Activated CD4-positive, alpha-beta T cell treated with anti-CD3 and anti-CD28 coated beads for 24 hours (primary cell): ENCODE measurements around the gene RPS6KL1.

ENCODE experiments used
- DNase-seq, 2 donors: peaks; one replicate each; pipeline ENCODE4 v3.0.0-alpha.2; 2020; ENCODE audit warnings: low read depth in 2 of 2

RPS6KL1 gene

GRCh38 chr14:74882103-74882920, 40.7 kb downstream of the RPS6KL1 start:
- peak in 1 of 2 donors; percentile 30 for DNase-seq

DNA sequence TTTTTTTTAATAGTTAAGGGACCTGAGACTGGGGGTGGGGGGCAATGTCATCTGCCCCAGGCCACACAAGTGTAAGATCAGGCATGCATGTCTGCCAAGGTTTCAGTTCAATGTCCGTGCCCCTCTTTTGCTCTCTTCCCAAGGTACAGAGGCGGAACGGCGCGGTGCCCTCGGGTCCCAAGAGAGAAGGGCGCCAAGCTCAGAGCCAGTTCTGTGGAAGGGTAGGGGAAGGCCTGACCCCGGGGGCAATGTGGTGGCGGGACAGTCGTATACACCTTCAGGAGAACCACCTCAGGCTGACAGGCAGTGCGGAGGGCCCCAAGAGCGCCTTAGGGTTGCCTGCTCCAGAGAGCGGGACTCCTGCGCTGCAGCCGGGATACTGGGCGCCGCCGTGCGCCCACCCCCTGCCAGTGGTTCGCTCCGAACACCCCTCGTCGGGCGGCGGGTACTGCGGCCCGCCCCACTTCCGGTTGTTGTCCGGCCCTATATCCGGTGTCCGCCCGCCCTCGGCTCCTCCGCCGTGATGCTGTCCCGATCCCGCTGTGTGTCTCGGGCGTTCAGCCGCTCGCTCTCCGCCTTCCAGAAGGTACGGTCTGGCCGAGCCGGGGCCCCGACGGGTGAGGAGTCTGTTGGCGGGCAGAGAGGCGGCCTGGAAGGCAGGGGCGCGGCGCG, 41.5 kb downstream of the RPS6KL1 start, which contains the start of gene DLST:
Gene DLST, plus strand, starts transcription at position 486 of the 672 bp plus-strand sequence. Its CDS starts 38 bp downstream, at position 524.
- DNase-seq: peak; percentile 82

- DNase-seq: no peak
These were observed 43.5 kb downstream of the RPS6KL1 start for GRCh38 chr14:74879427-74880182.

DNA sequence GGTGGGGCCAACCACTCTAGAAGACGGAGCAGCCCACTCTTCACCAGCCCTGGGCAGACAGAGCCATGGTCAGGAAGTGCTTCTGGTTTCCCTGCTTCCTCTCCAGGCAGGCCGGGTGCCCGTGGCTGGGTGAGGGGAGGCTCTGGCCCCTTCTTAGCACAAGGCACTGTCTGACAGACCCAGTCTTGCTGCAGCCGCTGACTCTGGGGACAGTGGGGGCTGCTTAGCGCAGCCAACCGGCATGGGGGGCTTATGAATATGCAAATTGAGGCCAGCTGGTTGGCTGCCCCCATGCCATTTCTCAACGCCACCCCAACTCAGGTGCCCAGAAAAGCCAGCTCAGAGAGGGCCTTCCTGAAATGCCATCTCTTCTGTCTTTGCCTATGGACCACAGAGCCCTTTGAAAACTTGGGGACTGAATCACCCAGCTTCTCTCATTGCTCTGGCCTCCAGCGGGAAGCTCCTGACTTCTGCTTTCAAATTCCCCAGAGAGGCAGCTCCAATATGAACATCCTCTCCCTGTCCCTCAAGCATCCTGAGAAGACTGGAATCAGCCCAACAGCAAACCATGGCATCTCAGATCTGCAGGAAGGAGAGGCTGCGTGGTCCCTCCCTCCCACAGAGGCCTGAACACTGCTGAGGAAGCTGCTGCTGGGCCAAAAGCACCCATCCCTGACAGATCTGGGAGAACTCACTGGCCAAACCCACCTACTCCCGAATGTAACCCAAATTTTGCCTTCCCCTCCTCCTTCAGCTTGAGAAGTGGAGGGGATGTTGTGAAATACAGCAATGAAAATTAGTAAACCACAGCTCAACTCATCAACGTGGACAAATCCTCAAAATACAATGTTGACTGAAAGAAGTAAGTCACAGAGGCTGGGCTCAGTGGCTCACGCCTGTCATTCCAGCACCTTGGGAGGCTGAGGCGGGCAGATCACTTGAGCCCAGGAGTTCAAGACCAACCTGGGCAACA, 46.8 kb downstream of the RPS6KL1 start, which contains the start of gene PROX2:
Gene PROX2, minus strand, starts transcription at position 205 of the 973 bp plus-strand sequence. CDS start 12,311 bp downstream, outside the sequence.
- DNase-seq: no peak

- DNase-seq: no peak
These were observed 47.9 kb downstream of the RPS6KL1 start for GRCh38 chr14:74875204-74875603.

- DNase-seq: no peak
These were observed 51.2 kb downstream of the RPS6KL1 start for GRCh38 chr14:74871819-74872218.

GRCh38 chr14:74868739-74869138, 54.3 kb downstream of the RPS6KL1 start:
- DNase-seq: no peak

DNA sequence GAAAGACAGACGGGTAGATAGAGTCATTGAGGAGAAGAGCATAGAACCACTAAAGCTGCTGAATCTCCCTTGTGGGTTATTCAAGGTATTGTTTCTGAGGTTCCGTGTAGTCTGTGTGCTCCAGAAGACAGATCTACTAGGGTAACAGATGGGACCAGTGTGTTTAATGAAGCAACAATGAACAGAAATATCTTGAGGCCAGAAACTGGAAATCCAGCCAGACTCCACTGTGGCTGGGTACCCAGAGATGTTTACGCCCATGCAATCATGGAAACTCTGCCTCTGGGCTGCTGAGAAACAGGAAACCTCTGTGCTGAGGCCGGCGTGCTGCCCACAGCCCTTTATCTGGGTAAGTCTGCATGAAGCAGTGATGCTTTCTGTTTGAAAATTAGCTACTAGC, 55.4 kb downstream of the RPS6KL1 start:
- peak in 1 of 2 donors; percentile 17 for DNase-seq

- DNase-seq: no peak
These were observed 56.2 kb downstream of the RPS6KL1 start for GRCh38 chr14:74866708-74867389.

DNA sequence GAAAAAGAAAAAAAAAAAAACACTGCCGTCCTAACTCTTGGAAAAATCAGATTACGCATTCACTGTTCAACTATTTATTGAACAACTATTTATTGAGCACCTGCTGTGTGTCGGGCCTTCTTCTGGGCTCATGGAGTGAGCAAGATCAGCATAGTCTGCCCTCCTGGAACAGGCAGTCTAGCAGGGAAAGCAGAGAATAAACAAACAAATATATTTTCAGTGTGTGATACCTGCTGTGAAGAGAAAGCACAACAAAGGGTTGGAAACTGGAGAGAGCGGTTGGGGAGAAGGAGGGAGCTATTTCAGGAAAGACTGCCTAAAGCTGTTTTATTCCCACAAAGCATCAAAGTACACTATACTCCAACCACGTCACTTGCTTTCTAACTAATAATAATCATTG, 57.9 kb downstream of the RPS6KL1 start:
- DNase-seq: no peak

DNA sequence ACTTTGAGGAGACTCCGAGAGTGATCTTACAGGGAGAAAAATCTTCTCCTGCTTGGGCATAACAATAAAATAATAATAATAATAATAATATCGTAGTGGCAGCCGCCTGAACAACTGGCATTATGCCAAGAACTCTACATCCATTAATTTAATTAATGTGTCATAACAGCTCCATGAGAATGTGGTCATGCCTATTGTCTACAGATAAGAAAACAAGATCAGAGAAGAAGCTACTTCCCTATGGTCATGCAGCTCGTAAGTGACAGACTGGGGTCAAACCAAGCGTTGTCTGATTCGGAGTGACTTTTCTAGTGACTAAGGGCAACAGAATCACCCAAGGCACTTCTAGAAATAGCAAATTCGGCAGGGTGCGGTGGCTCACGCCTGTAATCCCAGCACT, 58.9 kb downstream of the RPS6KL1 start:
- no peak for DNase-seq

- no peak for DNase-seq
These were observed 59.8 kb downstream of the RPS6KL1 start for GRCh38 chr14:74863274-74863673.

- no peak for DNase-seq
These were observed 61.3 kb downstream of the RPS6KL1 start for GRCh38 chr14:74861734-74862090.

GRCh38 chr14:74860899-74861733, 61.9 kb downstream of the RPS6KL1 start:
- peak; percentile 94 to 96 for DNase-seq

DNA sequence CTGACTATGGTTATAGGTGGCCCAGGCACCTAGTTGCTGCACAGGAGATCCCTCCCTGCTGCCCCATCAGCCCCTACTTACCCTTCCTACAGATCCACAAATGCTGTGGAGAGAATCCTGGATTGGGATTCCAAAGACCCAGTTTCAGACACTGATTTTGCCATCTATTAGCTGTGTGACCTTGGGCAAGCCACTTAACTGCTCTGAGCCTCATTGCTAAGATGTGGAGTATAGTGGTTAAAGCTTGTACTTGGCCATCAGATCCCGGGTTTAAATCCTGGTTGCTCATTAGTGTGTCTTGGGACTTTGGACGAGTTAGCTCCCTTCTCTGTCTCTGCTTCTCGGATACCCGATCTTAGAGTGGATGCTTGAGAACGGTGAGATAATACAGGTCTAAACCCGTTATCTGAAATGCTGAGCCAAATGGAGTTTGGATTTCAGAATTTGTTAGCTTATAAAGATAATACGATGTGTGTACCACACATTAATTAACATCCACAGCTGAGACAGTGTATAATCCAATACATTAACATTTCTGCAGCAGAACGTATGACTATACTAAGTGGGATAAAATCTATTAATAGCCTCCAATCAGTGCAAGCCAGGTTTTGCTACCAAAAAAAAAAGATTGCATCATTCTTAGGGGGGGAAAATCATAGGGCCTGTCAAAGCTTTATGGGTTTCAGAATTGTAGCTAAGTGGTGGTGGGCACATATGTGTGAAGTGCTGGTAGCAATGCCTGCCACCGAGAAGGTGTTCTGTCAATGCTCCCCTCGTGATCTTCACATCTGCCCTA, 63.1 kb downstream of the RPS6KL1 start:
- DNase-seq: no peak

GRCh38 chr14:74858022-74858421, 65.0 kb downstream of the RPS6KL1 start:
- DNase-seq: no peak

GRCh38 chr14:74856366-74856765, 66.7 kb downstream of the RPS6KL1 start:
- no peak for DNase-seq

GRCh38 chr14:74855945-74856344, 67.1 kb downstream of the RPS6KL1 start:
- no peak for DNase-seq

DNA sequence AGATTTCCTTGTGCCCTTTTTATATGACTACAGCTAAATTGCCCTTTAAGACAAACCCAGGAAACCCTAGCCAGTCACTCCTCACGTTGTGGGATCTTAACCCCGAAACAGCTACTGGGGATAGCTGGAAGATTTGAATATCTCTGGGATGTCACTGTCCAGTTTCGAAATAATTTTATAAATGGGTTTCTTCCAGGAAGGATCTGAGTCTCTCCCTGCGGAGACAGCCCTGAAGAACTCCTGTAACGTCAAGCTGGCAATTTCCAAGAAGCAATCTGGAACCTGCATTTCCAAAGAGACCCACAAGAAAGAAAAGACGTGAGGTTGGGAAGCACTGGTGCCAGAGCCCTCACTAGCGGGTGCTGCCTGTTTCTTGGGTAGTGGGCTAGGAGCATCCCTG, 68.0 kb downstream of the RPS6KL1 start:
- no peak for DNase-seq
